Adipocyte (in vitro differentiated cells): Measurements from ENCODE around the gene AKAP10.
"Not testable (repeated sequence)": the region's sequence is repeated elsewhere in the genome, so short reads cannot be mapped to it uniquely, and the experiment has no call there.

Experiments used
- DNase-seq: peaks from one replicate; pipeline ENCODE4 v3.0.0-alpha.2; 2015; ENCODE audit warnings: low read depth
- H3K27me3 ChIP-seq: replicated peaks from 2 replicates; pipeline ENCODE4 v1.7.0; 2013; ENCODE audit warnings: mild to moderate bottlenecking, low read length, moderate library complexity; ENCODE audit not compliant: control insufficient read depth, insufficient read depth
- H3K36me3 ChIP-seq: 2 replicates; pipeline ENCODE4 v1.7.0; 2013; ENCODE audit warnings: low read length, mild to moderate bottlenecking, moderate library complexity; ENCODE audit not compliant: control insufficient read depth, insufficient read depth, severe bottlenecking
- H3K4me1 ChIP-seq: 2 replicates; pipeline ENCODE4 v1.7.0; 2013; ENCODE audit warnings: mild to moderate bottlenecking, low read length, moderate library complexity; ENCODE audit not compliant: control insufficient read depth, insufficient read depth
- H3K4me3 ChIP-seq: 2 replicates; pipeline ENCODE4 v1.7.0; 2013; ENCODE audit warnings: mild to moderate bottlenecking, low read length, moderate library complexity
- H3K9ac ChIP-seq: 2 replicates; pipeline ENCODE4 v1.7.0; 2013; ENCODE audit warnings: mild to moderate bottlenecking, low read length, moderate library complexity
- H3K9me3 ChIP-seq: 2 replicates; pipeline ENCODE4 v1.7.0; 2013; ENCODE audit warnings: mild to moderate bottlenecking, low read length, moderate library complexity; ENCODE audit not compliant: control insufficient read depth

Gene AKAP10, protein sequence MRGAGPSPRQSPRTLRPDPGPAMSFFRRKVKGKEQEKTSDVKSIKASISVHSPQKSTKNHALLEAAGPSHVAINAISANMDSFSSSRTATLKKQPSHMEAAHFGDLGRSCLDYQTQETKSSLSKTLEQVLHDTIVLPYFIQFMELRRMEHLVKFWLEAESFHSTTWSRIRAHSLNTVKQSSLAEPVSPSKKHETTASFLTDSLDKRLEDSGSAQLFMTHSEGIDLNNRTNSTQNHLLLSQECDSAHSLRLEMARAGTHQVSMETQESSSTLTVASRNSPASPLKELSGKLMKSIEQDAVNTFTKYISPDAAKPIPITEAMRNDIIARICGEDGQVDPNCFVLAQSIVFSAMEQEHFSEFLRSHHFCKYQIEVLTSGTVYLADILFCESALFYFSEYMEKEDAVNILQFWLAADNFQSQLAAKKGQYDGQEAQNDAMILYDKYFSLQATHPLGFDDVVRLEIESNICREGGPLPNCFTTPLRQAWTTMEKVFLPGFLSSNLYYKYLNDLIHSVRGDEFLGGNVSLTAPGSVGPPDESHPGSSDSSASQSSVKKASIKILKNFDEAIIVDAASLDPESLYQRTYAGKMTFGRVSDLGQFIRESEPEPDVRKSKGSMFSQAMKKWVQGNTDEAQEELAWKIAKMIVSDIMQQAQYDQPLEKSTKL

GRCh38 chr17:19977293-19978208 lies at the start of gene AKAP10:
AKAP10 (minus strand) TSS chr17:19977828; CDS start chr17:19977679, 149 bp downstream.
- H3K4me1 ChIP-seq = peaks cover 18% of the 10 kb centered on the region
- H3K9me3 ChIP-seq = no peaks in the 10 kb centered on the region
- peak; percentile 95 for DNase-seq
- H3K36me3 ChIP-seq = peaks cover 3% of the 10 kb centered on the region
- no peaks in the 10 kb centered on the region for H3K27me3 ChIP-seq
- peak within 1 kb of the TSS; percentile 99 for H3K4me3 ChIP-seq
- peak within 1 kb of the TSS; percentile 97 for H3K9ac ChIP-seq

GRCh38 chr17:20026960-20027359 lies 49.3 kb upstream of the AKAP10 start:
- Histone ChIP-seq H3K9me3 (no peaks in the 10 kb centered on the region), H3K9ac (no peak overlapping the region), H3K4me3 (no peak overlapping the region), H3K27me3 (no peaks in the 10 kb centered on the region), H3K4me1 (peaks cover 16% of the 10 kb centered on the region), H3K36me3 (no peaks in the 10 kb centered on the region)
- no peak for DNase-seq

- Histone ChIP-seq H3K9ac (no peak overlapping the region), H3K4me3 (no peak overlapping the region), H3K27me3 (no peaks in the 10 kb centered on the region), H3K4me1 (peaks cover 12% of the 10 kb centered on the region), H3K36me3 (no peaks in the 10 kb centered on the region), H3K9me3 (no peaks in the 10 kb centered on the region)
- no peak for DNase-seq
These were observed 45.1 kb upstream of the AKAP10 start for GRCh38 chr17:20022701-20023100.

GRCh38 chr17:20016475-20016992 lies 38.9 kb upstream of the AKAP10 start:
- not testable (repeated sequence) for H3K4me1 ChIP-seq, H3K9me3 ChIP-seq, H3K36me3 ChIP-seq, DNase-seq, H3K4me3 ChIP-seq, H3K27me3 ChIP-seq, H3K9ac ChIP-seq

DNA sequence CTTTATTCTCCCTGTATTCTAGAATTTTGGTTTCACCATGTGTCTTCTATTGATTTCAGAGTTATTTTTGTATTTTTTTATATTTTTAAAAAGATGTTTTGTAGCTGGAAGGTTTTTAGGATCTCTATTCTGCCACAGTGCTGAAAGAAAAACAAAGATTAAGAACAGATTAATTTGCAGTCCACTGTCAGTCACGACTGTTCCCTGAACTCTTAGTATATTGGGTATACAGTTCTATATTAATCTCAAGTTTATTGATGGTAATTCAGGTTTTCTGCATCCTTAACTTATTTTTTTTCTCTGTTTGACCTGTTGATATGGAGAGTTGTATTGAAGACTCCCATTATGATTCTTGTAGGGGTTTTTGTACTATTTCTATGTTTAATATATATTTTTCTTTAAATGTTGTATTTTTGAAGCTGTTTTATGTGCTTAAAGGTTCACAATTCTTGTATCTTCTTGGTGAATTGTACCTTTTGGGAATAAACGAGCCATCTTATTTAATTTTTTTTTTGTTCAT lies 34.4 kb upstream of the AKAP10 start:
- Histone ChIP-seq H3K9me3 (no peaks in the 10 kb centered on the region), H3K36me3 (no peaks in the 10 kb centered on the region), H3K27me3 (peaks cover 3% of the 10 kb centered on the region), H3K9ac (no peak overlapping the region), H3K4me3 (no peak overlapping the region), H3K4me1 (peaks cover 9% of the 10 kb centered on the region)
- no peak for DNase-seq

DNA sequence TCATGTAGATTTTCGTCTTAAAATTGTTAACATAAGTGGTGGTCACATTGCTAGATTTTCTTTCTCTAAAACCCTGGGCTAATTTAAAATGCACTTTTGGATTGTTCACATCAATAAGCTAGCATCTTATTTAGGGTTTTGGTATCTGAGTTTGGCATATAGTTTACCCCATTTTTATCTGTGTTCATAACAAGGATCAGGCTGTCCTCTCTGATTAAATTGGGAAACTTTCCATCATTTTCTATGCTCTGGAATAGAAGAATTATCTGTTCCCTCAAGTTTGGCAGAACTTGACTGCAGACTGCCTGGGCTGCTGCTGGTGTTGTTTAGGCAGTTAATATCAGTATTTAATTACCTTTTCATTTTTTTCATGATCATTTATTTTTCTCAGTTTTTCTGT lies 33.3 kb upstream of the AKAP10 start:
- no peak for DNase-seq
- no peaks in the 10 kb centered on the region for H3K36me3 ChIP-seq
- H3K4me3 ChIP-seq = no peak overlapping the region
- peaks cover 7% of the 10 kb centered on the region for H3K27me3 ChIP-seq
- H3K9me3 ChIP-seq = no peaks in the 10 kb centered on the region
- peaks cover 9% of the 10 kb centered on the region for H3K4me1 ChIP-seq
- no peak overlapping the region for H3K9ac ChIP-seq

DNA sequence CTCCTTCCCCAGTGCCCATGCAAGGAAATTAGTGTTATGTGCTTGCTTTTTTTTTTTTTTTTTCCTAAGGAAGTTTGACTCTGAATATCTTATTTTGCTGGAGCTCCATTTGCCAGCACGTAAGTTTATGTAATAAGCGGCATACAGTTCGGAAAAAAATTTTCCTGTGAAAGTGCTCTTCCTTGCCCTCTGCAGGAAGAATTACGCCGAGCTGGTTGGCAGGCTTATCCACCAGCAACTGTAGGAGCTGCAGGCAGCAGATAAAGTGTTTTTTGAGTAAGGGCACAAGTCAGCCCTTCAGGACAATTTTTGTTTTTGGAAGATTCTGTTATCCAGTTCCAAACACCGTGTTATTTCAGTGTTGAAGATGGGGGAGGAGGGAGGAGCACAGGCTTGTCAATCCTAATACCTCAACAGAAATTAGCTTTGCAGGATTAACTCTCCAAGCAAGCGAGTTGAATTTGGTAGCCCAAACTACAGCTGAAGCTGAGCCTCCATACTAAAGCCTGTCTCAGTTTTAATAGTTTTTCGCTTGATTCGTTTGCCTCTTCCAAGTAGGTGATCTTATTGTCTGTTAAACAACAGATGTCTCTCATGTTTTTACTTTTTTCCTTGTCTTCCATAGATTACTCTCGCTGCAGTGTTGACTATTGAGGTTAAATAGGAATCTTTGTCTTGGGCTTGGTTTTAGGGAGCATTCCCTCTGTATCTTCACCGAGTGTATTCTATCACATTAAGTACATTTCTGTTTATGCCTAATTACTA lies 32.7 kb upstream of the AKAP10 start:
- no peaks in the 10 kb centered on the region for H3K9me3 ChIP-seq
- H3K9ac ChIP-seq = peak overlapping the region; percentile 62
- no peaks in the 10 kb centered on the region for H3K36me3 ChIP-seq
- DNase-seq = peak; percentile 80
- peak overlapping the region; percentile 85 for H3K4me3 ChIP-seq
- peaks cover 9% of the 10 kb centered on the region for H3K4me1 ChIP-seq
- peaks cover 7% of the 10 kb centered on the region for H3K27me3 ChIP-seq

DNA sequence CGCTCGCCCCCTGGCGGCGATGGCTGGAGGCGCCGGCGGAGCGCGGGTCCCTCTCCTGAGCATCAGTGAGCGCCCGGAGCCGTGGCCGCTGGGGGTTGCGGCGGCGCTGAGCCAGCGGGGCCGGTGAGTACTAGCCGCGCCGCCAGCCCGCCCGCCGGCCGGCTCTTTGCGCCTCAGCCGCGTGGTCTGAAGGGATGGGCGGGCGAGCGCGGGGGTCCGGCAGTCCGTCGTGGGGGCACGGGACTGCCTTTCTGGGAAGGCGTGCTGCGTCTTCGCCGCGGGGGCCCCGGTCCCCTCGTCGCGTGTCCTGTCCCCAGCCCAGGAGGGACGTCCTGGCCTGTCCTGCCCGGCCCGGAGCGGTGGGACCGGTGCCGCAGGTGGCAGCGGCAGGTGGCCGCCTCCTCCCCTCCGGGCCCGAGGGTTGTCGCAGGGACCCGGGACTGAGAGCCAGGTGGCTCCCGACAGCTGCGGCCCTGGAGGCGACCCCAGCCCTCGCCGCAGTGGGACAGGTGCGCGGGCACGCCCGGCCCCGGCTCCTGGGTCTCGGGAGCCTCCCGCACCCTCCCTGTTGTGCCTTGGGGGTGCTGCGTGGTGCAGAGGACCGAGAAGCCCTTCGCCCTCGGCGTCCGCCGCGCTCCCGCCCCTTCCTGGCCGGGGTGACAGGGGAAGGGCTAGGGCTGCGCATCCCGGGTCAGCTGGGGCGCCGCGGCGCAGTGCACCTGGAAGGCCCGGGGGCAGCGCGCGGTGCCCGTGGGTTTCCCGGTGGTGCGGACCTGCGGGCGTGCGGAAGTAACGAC lies 31.9 kb upstream of the AKAP10 start, which contains the start of gene SPECC1:
SPECC1 (plus strand) TSS at position 58 of the 797 bp plus-strand sequence. CDS start 87,293 bp downstream, outside the sequence.
- Histone ChIP-seq H3K36me3 (no peaks in the 10 kb centered on the region), H3K27me3 (peaks cover 9% of the 10 kb centered on the region), H3K4me1 (peaks cover 9% of the 10 kb centered on the region), H3K9me3 (no peaks in the 10 kb centered on the region), H3K9ac (peak within 1 kb of the TSS; percentile 74), H3K4me3 (peak within 1 kb of the TSS; percentile 85)
- peak; percentile 85 for DNase-seq

DNA sequence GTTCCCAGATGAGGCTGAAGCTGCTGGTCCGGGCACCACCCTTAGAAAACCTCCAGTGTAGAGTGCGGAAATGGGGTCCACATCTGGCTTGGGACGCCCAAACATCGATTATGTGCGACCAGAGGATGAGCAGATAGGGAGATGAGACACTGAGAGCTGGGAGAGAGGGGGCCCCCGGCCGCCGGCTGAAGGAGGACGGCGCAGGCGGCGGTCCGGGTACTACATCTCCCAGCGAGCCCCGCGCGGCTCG lies 31.3 kb upstream of the AKAP10 start:
- H3K36me3 ChIP-seq = no peaks in the 10 kb centered on the region
- H3K27me3 ChIP-seq = peaks cover 9% of the 10 kb centered on the region
- H3K9ac ChIP-seq = peak overlapping the region; percentile 74
- no peak for DNase-seq
- H3K9me3 ChIP-seq = no peaks in the 10 kb centered on the region
- H3K4me3 ChIP-seq = peak overlapping the region; percentile 85
- H3K4me1 ChIP-seq = peaks cover 9% of the 10 kb centered on the region
